ENCODE measurements around the gene RHOG.
A peak's percentile ranks its signal among the peaks of the same experiment; 100 is the strongest.
"Not testable (repeated sequence)": the region's sequence is repeated elsewhere in the genome, so short reads cannot be mapped to it uniquely, and the experiment has no call there.

RHOG gene

DNA sequence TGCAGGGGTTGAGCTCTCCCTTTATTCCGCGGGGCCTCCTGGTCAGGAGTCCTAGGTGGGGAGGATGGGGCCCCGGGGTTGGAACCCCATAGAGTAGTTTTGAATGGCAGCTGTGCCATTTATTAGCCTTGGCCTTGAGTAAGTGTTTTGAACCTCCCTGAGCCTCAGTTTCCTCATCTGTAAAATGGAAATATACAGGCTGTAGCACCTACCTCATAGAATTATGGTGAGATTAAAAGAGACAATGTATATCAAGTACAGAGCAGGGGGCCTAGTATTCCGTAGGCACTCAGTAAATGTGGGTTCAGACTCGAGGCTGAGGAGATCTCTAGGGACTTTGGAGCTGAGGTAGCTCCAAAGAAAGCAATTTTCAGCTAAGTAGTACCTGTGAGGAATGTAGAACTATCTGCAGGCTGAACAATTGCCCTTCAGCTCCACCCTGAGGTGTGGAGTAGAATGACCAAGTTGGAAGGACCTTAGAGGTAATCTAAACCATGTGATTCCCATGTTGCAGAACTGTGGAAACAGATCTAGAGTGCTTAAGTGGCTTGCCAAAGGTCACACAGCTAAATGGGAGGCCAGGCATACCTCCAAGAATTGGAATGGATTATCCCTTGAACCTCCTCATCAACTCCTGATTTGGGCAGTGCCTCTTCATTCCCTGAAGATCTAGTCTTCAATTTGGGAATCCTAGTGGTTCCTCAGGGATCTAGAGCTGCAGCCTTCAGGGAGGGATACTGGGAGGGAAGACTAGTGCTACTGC is 31.7 kb downstream of the RHOG start:
- DNase-seq (ENCODE audit: low spot score), result peak; percentile 72

DNA sequence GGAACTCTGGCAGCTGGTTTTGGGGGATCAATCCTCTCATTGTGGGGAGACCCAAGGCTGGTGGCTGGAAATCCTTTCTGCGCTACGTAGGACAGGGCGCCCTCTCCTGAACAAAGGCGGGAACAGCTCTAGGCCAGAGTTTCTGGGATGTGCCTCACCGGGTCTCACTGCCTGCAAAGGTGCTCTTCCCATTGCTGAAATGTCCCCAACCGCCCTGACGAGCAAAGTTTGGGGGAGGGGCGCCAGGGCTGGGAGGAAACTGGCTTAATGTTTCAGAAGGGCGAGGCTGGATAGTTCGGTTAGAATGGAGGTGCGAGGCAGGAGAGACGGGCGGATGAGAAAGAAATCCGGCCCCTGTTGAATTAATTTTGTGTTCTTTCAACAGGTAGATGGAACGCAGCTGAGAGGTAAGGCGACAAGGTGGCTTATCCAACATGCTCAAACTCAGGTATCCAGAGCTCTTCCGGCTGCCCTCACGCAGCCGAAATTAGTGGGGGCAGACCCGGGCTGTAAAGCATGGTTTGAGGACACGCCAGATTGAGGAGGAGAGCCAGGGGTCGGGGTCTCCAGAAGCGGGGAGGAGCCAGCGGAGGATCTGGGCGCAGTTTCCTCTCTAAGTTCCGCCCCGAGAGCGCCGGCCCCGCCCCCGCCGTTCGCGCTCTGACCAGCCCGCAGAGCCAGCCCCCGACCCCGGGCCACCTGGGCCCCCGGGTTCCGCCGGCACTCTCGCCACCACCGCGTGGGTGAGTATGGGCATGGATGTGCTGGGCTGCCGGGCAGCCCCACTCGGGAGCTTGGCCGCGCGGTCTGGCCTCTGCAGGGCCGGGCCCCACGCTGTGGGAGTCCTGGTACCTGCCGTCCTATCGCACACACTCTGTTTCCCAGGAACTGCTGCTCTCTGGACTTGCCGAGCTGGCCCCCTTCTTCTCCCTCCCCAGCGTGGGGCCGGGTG is 32.6 kb downstream of the RHOG start, which contains the start of gene PGAP2:
Gene PGAP2 (plus strand): TSS at position 652 of the 952 bp plus-strand sequence. CDS start 2,700 bp downstream, outside the sequence.
- DNase-seq (ENCODE audit: low spot score), result peak; percentile 60

DNA sequence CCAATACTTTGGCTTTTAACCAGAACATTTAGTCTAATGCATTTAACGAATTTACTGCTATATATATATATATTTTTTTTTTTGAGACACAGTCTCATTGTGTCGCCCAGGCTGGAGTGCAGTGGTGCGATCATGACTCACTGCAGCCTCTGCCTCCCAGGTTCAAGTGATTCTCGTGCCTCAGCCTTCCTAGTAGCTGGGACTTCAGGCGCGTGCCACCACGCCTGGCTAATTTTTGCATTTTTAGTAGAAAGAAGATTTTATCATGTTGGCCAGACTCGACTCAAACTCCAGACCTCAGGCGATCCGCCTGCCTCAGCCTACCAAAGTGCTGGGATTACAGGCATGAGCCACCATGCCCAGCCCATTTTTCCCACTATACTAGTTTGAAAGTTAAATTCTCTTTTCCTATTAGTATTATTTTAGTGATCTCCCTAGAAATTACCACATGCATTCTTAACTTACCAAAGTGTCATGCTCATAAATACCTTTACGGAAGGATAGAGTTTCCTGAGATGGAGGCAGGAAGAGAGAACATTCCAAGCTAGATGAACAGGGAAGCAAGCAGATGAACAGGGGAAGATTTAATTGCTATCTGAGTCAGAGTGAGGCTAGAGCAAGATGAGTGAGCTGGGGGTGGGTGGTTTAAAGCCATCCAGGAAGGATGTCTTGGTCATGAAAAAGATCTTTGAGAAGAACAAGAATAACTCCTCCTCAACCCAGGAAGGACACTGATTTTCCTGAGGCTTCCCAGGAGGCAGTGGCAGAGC is 36.8 kb downstream of the RHOG start:
- DNase-seq (ENCODE audit: low spot score), result no peak

DNA sequence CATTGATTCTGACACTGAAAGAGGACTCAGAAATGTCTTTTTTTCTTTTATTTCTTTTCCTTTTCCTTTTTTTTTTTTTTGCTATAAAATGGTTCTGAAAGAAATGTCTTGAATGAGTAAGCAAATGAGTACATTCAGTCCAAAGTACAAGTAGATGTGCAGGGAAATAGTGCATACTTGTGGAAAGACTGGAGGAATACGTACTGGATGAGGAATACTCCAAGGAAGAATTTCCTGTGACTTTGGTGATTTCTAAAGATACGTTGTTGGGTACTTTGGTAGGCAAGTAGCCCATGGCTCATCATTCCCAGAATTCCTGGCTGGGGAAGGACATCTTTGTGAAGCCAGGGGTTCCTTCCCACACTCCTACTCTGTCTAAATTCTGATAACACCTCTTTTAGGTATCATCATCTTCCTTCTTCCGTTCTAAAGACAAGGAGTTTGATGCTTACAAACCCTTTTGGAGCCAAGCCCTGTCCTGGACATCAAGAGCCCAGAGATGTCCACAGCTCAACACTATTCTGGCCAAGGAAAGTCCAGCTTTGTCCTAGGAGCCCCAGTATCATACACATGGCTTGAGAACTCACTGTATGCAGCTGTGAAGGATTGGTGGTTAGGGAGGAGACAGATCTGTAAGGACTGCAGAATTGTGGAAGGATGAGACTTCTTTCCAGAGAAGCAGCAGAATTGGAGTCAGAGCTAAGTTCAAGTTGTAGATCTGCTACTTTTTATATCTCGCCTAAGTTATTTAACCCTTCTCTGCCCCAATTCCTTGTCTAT is 38.6 kb downstream of the RHOG start:
- DNase-seq (ENCODE audit: low spot score), result peak; percentile 14

DNA sequence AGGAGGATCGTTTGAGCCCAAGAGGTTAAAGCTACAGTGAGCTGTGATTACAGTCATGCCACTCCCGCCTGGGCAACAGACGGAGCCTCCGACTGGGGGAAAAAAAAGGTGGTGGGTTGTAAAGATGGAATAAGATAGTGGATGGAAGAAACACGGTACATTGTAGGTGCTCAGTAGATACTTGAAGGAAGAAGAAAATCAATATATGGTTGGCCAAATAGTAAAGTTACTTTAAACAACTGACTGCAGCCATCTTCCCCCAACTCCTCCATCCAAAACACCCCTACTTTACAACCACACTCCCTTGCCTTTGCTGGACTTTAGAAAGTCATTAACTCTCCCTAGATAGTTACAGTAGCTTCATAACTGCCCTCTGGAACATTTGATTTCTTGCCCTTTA is 40.9 kb downstream of the RHOG start:
- no peak for DNase-seq (ENCODE audit: low spot score)

DNA sequence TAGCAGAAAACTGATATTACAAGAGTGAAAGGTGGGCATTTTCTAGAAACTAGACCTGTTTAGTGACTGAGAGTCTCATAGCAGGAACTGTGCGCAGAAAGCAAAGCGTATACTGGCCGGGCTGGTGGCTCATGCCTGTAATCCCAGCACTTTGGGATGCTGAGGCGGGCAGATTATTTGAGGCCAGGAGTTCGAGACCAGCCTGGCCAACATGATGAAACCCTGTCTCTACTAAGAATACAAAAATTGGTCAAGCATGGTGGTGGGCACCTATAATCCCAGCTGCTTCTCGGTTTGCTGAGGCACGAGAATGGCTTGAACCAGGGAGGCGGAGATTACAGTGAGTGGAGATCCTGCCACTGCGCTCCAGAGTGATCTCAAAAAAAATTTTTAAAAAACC is 41.6 kb downstream of the RHOG start:
- no peak for DNase-seq (ENCODE audit: low spot score)

DNA sequence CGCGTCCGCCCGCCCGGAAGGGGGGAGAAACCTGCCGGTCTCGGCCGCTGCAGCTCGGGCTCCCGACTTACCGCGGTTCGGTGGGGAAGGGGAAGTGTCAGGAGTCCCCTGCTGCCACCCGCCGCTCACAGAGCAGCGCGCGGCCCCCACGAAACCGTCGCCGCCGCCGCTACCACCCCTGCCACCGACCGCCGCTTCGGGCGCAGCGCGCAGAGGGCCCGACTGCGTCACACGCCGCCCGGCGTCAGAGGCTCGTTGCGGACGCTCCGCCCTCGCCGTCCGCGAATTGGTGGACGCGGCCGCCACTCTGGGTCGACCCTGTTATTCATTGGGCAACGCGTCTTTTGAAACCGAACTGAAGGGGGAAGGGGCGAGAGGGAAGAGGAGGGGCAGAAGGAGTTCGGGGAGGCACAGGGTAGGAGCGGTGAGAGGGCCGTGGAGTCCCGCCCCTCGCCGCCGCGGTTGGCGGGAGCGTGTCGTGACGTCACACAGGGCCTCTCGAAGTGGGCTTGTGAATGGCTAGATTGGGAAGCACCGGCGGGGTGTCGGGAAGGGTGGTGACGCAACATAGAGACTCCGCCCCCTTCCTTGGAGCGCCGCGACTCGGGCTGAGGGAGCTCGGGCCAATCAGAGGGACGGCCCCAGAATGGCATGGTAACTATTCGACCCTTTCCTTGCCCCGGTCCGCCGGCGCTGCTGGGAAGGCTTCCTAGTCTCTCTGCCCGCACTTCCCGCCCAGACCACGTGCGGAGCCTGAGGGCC is 43.2 kb downstream of the RHOG start, which contains the start of gene NUP98:
Gene NUP98 (minus strand): TSS at position 226 of the 762 bp plus-strand sequence. CDS start 15,437 bp downstream, outside the sequence.
- DNase-seq (ENCODE audit: low spot score), result peak; percentile 100

DNA sequence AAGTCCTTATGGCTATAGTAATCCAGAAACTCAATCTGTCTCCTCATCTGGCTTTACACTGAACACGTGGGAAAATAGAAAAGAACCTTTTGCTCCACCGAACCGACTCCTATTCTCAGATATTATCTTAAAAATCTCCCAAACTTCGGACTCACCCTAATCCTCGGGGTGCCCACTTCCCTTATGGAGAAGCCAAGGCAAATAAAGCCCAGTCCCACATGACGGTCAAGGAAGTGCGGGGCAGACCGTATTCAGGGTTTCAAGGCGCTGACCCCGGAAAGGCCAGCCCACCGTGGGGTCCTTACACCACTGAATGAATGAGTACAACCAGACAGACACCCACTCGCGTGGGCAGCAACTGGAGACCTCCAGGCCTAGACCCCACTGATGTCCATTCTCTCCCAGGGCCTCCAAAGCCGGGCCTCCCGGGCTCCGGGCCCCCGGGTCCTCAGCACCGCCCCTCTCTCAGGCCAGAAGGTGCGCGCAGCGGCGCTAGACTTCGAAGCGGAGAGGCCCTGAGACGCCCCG is 43.9 kb downstream of the RHOG start:
- DNase-seq (ENCODE audit: low spot score), result peak; percentile 23

DNA sequence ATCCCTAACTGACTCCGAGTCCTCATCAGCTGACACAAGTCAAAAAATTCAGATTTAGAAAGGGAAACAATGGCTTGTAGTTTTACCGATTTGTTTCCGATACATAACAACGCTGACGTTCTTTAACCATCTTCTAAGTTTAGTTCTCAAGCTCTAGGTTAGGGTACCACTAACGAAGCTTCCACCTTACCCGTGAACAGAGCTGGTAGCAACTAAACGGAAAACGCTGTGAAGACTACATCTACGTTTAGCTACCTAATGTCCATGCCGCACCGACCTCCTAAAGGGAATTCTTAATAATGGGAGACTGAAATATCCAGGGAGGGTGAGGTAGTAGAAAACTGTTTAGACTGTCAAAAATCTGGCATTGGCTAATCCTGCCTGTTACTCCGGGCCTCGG is 44.4 kb downstream of the RHOG start:
- peak; percentile 26 for DNase-seq (ENCODE audit: low spot score)

DNA sequence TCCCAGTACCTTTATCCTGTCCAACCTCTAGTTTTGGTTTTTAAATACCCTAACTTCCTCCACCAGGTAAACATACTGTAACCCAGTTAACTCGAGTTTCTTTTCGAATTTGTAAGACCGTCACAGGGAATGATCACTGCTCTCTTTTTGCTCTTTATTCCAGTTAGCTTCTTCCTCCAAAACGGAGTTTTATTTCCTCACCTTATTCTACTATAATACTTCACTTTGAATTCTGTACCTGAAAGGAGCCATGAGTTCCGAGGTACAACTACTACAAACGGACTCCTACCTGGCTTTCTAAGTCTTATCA is 44.8 kb downstream of the RHOG start:
- DNase-seq (ENCODE audit: low spot score), result no peak

DNA sequence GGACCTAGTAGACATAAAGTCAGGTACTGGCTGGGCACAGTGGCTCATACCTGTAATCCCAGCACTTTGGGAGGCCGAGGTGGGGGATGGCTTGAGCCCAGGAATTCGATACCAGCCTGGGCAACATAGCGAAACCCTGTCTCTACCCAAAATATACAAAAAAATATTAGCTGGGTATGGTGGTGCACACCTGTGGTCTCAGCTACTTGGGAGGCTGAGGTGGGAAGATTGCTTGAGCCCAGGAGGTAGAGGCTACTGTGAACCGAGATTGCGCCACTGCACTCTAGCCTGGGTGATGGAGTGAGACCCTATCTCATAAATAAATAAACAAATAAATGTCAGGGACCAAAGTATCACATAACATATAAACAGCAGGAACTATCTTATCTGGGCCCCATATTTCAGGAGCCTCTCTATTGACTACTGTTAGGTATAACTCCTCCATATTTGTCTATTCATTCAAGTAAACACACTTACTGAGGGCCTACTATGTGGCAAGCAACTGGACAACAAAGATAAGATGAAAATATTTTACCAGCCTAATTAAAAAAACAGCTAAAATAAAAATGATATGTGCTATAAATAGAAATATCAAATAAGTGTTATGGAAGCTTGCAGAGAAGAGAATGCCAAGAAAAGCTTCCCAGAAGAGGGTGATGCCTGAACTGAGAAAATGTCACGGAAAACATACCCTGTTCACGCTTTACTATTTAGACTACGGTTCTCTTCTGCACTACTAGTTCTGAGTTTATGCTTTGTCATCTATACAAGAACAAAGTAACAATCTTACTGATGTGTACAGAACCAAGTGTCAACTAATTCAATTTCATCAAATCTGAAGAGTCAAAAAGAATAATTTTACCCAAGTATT is 45.4 kb downstream of the RHOG start:
- DNase-seq (ENCODE audit: low spot score), result no peak

DNA sequence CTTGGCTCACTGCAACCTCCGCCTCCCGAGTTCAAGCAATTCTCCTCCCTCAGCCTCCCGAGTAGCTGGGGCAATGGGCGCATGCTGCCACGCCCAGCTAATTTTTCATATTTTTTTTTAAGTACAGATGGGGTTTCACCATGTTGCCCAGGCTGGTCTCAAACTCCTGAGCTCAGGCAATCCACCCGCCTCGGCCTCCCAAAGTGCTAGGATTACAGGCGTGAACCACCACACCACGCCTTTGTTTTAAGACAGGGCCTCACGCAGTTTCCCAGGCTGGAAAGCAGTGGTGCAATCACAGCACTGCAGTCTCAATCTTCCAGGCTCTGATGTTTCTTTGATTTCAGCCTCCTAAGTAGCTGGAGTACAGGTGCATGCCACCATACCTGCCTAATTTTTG is 46.4 kb downstream of the RHOG start:
- not testable (repeated sequence) for DNase-seq (ENCODE audit: low spot score)

DNA sequence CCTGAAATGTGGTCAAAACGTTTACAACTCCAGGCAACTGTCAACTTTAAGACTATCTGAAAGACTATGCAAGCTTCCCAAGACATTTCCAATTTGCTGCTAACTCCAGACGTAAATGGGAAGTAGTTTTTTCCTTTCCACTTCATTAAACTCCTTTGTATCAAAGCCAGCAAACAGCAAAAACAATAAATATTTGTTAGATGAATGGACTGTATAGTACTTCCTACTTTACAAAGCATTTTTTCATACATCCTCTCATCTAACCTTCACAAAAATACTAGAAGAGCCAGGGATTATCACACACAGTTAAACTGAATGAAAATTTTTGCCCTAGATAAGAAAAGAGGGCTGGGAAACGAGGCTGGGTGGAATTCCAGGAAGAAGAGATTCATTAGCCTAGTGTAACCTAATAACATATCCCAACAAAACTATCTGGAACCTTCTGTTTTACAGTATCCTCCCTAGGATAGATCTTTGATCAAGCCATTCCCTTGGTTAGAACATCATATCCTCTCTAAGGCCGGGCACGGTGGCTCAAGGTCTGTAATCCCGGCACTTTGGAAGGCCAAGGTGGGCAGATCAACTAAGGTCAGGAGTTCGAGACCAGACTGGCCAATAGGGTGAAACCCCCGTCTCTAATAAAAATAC is 53.9 kb downstream of the RHOG start:
- no peak for DNase-seq (ENCODE audit: low spot score)

DNA sequence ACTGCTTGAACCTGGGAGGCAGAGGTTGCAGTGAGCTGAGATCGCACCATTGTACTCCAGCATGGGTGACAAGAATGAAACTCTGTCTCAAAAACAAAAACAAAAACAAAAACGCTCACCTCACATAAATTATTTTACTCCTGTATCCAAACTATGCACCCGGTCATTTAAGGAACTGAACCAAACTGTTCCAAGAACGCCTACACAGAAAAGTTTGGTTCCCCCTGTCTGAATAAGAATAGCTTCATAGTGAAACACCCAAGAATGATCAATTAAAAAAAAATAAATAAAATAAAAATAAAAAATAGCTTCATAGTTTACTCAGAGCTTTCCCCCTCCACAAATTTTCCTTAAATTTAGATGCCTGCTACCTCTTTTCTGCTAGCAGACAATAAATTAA is 57.1 kb downstream of the RHOG start:
- DNase-seq (ENCODE audit: low spot score), result no peak

DNA sequence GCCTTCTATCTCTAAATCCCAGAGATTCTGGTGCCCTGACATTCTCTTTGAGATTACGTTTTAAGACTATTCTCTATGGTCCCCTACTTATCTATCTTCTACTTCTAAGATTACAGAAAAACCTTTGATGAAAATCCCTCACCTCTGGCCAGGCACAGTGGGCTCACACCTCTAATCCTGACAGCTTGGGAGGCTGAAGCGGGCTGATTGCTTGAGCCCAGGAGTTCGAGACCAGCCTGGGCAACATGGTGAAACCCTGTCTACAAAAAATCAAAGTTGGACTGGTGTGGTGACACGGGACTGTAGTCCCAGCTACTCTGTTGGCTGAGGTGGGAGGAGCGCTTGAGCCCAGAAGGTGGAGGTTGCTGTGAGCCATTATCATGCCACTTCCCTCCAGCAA is 57.8 kb downstream of the RHOG start:
- no peak for DNase-seq (ENCODE audit: low spot score)

DNA sequence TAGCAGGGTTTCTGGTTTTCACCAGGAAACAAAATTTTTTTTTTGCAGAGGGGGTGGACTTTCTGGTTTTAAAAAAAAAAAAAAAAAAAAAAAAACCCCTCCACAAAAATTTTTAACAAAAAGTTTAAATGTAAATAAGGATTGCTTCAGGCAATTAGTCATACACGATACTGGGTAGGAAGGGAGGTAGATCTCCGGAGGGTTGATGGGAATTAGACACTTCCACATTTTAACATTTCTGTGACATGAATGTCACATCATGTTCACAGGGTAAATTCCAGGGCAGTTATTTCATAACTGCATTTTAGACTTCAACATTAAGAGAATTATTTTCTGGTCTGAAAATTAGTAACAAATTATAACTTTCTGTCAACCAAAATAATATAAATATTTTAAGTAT is 59.3 kb downstream of the RHOG start:
- no peak for DNase-seq (ENCODE audit: low spot score)

Measured in NAMALWA (cell line).